NCI-H2196 treated with DMSO at 0.1 percent for 48 hours (cell line): ENCODE results near the gene ZNF469.
A peak's percentile ranks its signal among the peaks of the same experiment; 100 is the strongest.

Source experiments
- DNase-seq: peaks from one replicate; lab custom pipeline; 2025; ENCODE audit not compliant: unreplicated experiment; lab: John Stamatoyannopoulos, UW

Gene ZNF469, protein sequence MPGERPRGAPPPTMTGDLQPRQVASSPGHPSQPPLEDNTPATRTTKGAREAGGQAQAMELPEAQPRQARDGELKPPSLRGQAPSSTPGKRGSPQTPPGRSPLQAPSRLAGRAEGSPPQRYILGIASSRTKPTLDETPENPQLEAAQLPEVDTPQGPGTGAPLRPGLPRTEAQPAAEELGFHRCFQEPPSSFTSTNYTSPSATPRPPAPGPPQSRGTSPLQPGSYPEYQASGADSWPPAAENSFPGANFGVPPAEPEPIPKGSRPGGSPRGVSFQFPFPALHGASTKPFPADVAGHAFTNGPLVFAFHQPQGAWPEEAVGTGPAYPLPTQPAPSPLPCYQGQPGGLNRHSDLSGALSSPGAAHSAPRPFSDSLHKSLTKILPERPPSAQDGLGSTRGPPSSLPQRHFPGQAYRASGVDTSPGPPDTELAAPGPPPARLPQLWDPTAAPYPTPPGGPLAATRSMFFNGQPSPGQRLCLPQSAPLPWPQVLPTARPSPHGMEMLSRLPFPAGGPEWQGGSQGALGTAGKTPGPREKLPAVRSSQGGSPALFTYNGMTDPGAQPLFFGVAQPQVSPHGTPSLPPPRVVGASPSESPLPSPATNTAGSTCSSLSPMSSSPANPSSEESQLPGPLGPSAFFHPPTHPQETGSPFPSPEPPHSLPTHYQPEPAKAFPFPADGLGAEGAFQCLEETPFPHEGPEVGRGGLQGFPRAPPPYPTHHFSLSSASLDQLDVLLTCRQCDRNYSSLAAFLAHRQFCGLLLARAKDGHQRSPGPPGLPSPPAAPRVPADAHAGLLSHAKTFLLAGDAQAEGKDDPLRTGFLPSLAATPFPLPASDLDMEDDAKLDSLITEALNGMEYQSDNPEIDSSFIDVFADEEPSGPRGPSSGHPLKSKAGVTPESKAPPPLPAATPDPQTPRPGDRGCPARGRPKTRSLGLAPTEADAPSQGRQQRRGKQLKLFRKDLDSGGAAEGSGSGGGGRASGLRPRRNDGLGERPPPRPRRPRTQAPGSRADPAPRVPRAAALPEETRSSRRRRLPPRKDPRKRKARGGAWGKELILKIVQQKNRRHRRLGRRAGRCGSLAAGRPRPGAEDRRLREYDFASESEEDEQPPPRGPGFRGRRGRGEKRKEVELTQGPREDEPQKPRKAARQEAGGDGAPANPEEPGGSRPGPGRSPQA (N-terminal part only)

GRCh38 chr16:88382491-88383400 lies at the start of gene ZNF469:
Gene ZNF469 (plus strand): TSS chr16:88382959. CDS start chr16:88427471, 44,512 bp downstream.
- DNase-seq = no peak

GRCh38 chr16:88333848-88334777 lies 48.6 kb upstream of the ZNF469 start:
- no peak for DNase-seq

DNA sequence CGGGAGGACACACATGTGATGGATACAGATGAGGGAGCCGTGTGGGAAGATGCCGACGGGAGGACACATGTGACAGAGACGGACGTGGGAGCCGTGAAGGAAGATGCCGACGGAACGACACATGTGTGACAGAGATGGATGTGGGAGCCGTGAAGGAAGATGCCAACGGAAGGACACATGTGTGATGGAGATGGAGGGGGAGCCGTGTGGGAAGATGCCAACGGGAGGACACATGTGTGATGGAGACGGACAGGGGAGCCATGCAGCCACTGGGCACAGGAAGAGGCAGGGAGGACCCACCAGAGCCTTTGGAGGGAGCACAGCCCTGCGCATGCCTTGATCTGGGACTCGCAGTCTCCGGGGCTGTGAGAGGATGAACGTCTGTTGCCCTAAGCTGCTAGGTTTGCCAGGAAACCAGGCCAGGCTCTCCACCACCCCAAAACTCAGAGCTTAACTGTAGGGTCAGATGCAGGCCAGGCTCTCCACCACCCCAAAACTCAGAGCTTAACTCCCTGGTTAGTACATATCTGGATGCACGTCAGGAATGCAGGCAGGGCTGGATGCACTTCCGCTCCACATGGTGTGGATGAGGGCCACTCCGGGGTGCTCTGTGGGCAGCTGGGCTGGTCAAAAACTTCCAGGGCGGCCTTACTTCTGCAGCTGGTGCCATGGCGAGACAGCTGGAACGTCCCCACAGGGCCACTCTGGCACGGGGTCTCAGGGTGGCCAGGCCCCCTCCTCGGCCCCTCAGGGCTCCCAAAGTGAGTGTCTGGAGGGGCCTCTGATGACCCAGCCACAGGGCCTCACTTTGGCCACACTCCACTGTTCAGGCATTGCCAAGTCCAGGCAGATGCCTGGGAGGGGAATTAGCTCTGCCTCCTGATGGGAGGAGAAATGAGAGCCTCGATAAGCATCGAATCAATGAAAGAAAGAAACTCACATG lies 47.7 kb upstream of the ZNF469 start:
- DNase-seq = no peak

- DNase-seq = no peak
Measured at GRCh38 chr16:88337021-88337420, 45.7 kb upstream of the ZNF469 start.

GRCh38 chr16:88337538-88337937 lies 45.2 kb upstream of the ZNF469 start:
- DNase-seq = no peak

DNA sequence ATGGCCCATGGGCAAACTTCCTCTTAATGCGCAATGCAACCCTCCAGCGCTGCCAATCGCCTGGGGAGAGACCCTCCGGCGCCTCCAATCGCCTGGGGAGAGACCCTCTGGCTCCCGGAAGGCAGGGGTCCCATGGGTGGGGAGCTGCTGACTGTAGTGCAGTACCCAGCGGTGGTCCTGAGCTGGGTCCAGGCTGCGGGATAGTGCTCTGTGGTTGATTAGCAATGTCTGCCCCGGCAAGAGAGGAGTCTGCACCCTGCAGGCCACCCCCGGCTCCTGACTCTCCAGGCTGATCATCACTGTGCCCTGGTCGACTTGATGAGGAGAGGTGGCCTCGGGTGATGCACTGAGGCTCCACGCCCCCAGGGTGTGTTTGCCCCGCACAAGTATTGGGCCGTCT lies 44.6 kb upstream of the ZNF469 start:
- no peak for DNase-seq

DNA sequence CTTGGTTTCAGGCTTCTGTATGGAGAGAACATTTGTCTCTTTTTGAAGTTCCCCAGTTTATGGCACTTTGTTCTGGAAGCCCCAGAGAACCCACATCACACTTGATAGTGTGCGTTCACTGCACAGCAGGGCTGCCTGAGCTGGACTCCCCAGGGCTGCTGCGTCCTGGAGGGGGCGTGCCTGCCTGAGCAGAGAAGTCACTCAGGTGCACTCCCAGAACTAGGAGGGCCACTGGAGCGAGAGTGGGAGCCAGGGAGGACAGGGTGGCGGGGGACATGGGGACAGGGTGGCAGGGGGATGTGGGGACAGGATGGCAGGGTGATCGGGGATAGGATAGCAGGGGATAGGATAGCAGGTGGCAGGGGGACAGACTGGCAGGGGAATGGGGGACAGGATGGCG lies 43.9 kb upstream of the ZNF469 start:
- DNase-seq = no peak

GRCh38 chr16:88339930-88340754 lies 42.6 kb upstream of the ZNF469 start:
- DNase-seq = peak; percentile 39

DNA sequence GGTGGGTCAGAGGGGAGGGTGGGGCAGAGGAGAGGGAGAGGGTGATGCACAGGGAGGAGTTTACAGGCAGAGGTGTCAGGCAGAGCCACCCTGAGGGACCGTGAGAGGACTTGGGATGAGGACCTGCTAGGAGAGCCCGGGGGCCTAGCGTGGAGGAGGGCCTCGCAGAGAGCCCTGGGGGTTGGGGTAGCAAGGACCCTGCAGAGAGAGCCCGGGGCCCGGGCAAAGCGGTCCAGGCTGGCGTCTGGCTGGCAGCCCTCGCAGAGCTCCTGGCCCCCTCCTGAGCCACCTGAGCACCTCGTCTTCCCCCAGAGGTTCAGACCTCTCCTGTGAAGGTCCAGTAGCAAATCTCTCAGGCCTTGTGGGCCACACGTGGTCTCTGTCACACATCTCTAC lies 42.0 kb upstream of the ZNF469 start:
- DNase-seq = no peak

DNA sequence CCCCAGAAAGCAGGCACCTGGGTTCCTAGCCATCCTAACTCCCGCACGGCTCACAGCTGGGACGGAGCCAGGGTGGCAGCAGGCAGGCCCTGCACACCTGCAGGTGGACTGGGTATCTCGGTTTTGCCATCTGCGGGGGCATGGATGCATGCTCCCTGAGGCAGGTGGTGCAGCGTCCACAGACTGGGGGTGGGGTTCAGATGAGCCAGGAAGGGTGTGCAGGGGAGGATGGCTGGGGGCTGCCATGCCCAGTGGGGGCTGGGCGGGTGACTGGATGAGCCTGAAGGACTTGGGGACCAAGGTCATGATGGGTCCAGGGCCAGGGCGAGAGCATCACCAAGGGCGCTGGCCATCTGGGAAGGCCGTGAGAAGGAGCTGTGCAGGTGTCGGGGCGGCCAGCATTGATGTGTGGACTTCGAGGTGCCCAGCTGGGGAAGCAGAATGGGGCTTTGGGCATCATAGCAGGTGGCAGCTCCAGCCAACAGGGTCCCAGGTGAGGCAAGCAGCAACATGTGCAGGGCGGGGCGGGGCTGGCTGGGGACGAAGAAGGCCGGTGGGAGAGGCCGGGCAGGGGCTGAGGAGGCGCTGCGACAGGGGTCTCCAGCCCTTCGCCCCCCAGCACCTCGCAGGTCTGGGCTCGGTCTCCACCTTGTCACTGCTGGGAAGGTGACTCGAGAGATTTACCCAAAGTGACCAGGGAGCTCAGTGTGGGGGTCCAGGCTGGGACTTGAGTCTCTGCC lies 41.0 kb upstream of the ZNF469 start:
- DNase-seq = no peak

DNA sequence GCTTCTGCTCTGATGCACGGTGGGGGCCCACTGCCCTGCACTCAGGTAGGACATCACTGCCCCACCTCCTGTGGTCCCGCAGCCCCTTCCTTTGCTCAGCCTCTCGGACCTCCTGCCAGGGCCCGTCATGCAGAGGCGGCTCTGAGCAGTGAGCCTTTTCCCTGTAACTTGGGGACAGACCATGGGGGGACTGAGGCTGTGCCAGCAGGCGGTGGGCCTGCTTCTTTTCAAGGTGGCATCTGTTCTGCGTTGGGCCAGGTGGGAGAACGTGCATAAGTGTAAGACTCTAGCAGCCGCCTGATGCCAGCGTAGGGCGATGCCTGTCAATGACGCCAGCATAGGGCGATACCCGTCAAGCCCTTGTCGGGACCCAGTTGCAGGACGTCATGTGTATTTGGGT lies 40.3 kb upstream of the ZNF469 start:
- DNase-seq = no peak

DNA sequence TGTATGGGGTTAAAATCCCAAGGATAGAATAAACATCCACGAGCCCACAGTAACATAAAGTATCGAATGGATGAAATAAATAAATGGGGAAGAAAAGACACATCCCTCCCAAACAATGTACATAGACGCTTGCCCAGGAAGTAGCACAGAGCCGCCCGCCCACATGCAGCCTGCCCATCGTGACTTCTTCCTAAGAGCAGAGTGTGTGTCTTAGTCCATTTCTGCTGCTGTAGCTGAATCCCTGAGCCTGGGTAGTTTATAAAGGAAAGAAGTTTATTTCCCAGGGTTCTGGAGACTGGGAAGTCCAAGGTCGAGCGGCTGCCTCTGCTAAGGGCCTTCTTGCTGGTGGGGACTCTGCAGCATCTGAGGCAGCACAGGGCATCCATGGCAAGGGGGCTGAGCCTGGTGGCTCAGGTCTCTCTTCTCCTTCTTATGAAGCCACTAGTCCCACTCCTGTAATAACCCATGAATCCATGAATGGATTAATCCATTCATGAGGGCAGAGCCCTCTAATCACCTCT lies 39.4 kb upstream of the ZNF469 start:
- no peak for DNase-seq

DNA sequence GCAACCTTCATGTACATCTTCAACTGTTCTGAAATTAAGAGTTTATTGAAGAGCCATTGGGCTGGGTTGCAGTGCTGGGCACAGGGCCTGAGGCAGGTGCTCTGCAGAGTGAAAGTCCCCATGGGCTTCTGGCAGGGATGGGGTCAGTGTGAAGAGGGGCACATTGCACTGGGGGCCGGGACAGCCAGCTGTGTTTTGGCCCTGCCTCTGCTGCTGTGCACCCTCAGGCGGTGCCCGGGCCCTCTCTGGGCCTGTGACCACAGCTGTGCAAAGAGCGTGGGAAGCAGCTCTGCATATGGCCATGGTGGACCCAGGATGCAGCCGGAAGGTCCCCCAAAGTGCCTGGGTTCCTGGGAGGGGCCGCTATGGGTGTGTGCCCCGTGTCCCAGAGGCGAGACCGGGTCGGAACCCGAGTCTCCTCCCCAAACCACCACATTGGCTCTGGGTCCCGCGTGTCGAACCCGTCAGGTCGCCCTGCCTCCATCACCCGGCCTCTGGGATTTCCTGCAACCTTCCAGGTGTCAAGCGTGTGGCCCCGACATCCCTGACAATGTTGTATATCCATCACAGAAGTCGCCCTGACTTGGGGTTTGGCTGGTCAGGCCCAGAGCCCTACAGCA lies 38.2 kb upstream of the ZNF469 start:
- DNase-seq = no peak

- no peak for DNase-seq
Measured at GRCh38 chr16:88345031-88345720, 37.6 kb upstream of the ZNF469 start.

GRCh38 chr16:88345721-88346560 lies 36.8 kb upstream of the ZNF469 start:
- no peak for DNase-seq
